GM12878 (cell line): ENCODE results near the gene NAV3.

Experiments
- EGR1 ChIP-seq, 2 experiments: IDR thresholded peaks; 1 replicate in 1 of 2; 2 replicates in 1 of 2; pipeline ENCODE4 v1.6.1; 2011 to 2012; ENCODE audit warnings: low read depth in 2 of 2, low read length in 2 of 2, borderline replicate concordance in 1 of 2, mild to moderate bottlenecking in 1 of 2, moderate library complexity in 1 of 2
- TF ChIP-seq, protein P1 (sequence below): IDR thresholded peaks from 2 replicates; pipeline ENCODE4 v1.6.1; 2011; ENCODE audit warnings: low read depth, low read length, improper control_type of control experiment, borderline replicate concordance

DNA sequence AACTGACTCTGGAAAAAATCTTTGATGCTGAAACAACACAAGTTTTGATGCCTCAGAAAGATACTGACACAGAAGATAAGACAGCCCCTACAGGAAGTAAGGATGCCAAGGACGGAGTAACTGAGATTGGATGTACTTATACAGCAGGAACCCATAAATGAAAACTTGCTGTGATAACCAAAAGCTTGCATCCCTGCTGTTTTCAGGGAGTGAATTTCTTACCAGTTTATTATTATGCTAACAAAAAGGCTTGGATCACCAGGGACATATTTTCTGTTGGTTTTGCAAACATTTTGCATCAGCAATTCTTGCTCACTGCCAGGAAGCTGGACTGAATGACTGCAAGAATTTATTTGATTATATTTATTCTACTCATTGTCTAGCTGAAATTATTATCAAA is 197.7 kb downstream of the NAV3 start:
- TF ChIP-seq EGR1 (IDR thresholded peaks at IDR 0.05; ENCODE audit: borderline replicate concordance in 1 of 2, low read depth in 2 of 2, low read length in 2 of 2) = no peak
- TF ChIP-seq, protein P1, sequence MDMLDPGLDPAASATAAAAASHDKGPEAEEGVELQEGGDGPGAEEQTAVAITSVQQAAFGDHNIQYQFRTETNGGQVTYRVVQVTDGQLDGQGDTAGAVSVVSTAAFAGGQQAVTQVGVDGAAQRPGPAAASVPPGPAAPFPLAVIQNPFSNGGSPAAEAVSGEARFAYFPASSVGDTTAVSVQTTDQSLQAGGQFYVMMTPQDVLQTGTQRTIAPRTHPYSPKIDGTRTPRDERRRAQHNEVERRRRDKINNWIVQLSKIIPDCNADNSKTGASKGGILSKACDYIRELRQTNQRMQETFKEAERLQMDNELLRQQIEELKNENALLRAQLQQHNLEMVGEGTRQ = no peak
